Progenitor cell of endocrine pancreas (in vitro differentiated cells): ENCODE results near the gene OXGR1. TPM values are rescaled to one million over a fixed set of nuclear protein-coding genes. Genes with fewer than 3 reads are reported as not detected.

ENCODE experiments used
- DNase-seq: peaks from one replicate; pipeline ENCODE4 v3.0.0; 2021; ENCODE audit warnings: low spot score; ENCODE audit not compliant: unreplicated experiment
- H3K27ac Mint-ChIP-seq: 2 replicates; pipeline ENCODE4 v1.8.0; 2021; ENCODE audit warnings: mild to moderate bottlenecking, moderate library complexity, mixed read lengths
- H3K27me3 Mint-ChIP-seq: 2 replicates; pipeline ENCODE4 v1.8.0; 2021; ENCODE audit warnings: mixed read lengths
- H3K36me3 Mint-ChIP-seq: 2 replicates; pipeline ENCODE4 v1.8.0; 2022; ENCODE audit warnings: mixed read lengths; ENCODE audit not compliant: insufficient read depth
- H3K4me1 Mint-ChIP-seq: 2 replicates; pipeline ENCODE4 v1.8.0; 2021; ENCODE audit warnings: low read depth, mixed read lengths
- H3K4me3 Mint-ChIP-seq: 2 replicates; pipeline ENCODE4 v1.8.0; 2021; ENCODE audit warnings: low read depth, mild to moderate bottlenecking, moderate library complexity, mixed read lengths
- H3K9me3 Mint-ChIP-seq: 2 replicates; pipeline ENCODE4 v1.8.0; 2021; ENCODE audit warnings: low read depth, mixed read lengths
- total RNA-seq: library from RNA; stranded (reverse); gene quantifications from 2 replicates; pipeline ENCODE4 v1.2.1, GENCODE V29; 2021
- TF ChIP-seq, protein P1 (sequence below): fragments of 200-600 bp; sonication (generic); IDR thresholded peaks from one replicate; pipeline ENCODE4 v1.5.0; 2021; ENCODE audit warnings: antibody characterized with exemption, mild to moderate bottlenecking; ENCODE audit not compliant: unreplicated experiment

Gene OXGR1
- total RNA-seq, 1 donor from 2014 or later, result not detected

GRCh38 chr13:96963786-96964475 is 30.3 kb downstream of the OXGR1 start:
- Mint-ChIP-seq H3K27me3 (no peaks in the 10 kb centered on the region), H3K27ac (no peak overlapping the region), H3K9me3 (peaks cover 26% of the 10 kb centered on the region), H3K36me3 (no peaks in the 10 kb centered on the region), H3K4me3 (no peak overlapping the region), H3K4me1 (no peaks in the 10 kb centered on the region)
- no peak for DNase-seq
- TF ChIP-seq, protein P1, sequence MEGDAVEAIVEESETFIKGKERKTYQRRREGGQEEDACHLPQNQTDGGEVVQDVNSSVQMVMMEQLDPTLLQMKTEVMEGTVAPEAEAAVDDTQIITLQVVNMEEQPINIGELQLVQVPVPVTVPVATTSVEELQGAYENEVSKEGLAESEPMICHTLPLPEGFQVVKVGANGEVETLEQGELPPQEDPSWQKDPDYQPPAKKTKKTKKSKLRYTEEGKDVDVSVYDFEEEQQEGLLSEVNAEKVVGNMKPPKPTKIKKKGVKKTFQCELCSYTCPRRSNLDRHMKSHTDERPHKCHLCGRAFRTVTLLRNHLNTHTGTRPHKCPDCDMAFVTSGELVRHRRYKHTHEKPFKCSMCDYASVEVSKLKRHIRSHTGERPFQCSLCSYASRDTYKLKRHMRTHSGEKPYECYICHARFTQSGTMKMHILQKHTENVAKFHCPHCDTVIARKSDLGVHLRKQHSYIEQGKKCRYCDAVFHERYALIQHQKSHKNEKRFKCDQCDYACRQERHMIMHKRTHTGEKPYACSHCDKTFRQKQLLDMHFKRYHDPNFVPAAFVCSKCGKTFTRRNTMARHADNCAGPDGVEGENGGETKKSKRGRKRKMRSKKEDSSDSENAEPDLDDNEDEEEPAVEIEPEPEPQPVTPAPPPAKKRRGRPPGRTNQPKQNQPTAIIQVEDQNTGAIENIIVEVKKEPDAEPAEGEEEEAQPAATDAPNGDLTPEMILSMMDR, result no peak

GRCh38 chr13:96960379-96960778 is 33.9 kb downstream of the OXGR1 start:
- TF ChIP-seq, protein P1, result no peak
- no peak overlapping the region for H3K4me3 Mint-ChIP-seq
- no peak for DNase-seq
- no peak overlapping the region for H3K27ac Mint-ChIP-seq
- H3K36me3 Mint-ChIP-seq, result no peaks in the 10 kb centered on the region
- H3K9me3 Mint-ChIP-seq, result peaks cover 8% of the 10 kb centered on the region
- H3K4me1 Mint-ChIP-seq, result no peaks in the 10 kb centered on the region
- H3K27me3 Mint-ChIP-seq, result peaks cover 8% of the 10 kb centered on the region

GRCh38 chr13:96958286-96958891 is 35.9 kb downstream of the OXGR1 start:
- H3K27me3 Mint-ChIP-seq, result peaks cover 8% of the 10 kb centered on the region
- peaks cover 5% of the 10 kb centered on the region for H3K9me3 Mint-ChIP-seq
- H3K36me3 Mint-ChIP-seq, result no peaks in the 10 kb centered on the region
- no peak for DNase-seq
- H3K27ac Mint-ChIP-seq, result no peak overlapping the region
- H3K4me3 Mint-ChIP-seq, result no peak overlapping the region
- H3K4me1 Mint-ChIP-seq, result no peaks in the 10 kb centered on the region
- TF ChIP-seq, protein P1, result peak; percentile 84

- TF ChIP-seq, protein P1, result no peak
- Mint-ChIP-seq H3K27ac (no peak overlapping the region), H3K4me3 (no peak overlapping the region), H3K4me1 (no peaks in the 10 kb centered on the region), H3K9me3 (peaks cover 7% of the 10 kb centered on the region), H3K27me3 (peaks cover 22% of the 10 kb centered on the region), H3K36me3 (no peaks in the 10 kb centered on the region)
- no peak for DNase-seq
These were observed 41.7 kb downstream of the OXGR1 start for GRCh38 chr13:96952595-96952994.

- Mint-ChIP-seq H3K27ac (no peak overlapping the region), H3K4me3 (no peak overlapping the region), H3K36me3 (no peaks in the 10 kb centered on the region), H3K4me1 (peaks cover 4% of the 10 kb centered on the region), H3K27me3 (peaks cover 26% of the 10 kb centered on the region), H3K9me3 (peaks cover 7% of the 10 kb centered on the region)
- TF ChIP-seq, protein P1, result no peak
- DNase-seq, result no peak
These were observed 46.1 kb downstream of the OXGR1 start for GRCh38 chr13:96948127-96948526.
